Endothelial cell of umbilical vein (primary cell): ENCODE results near the gene HTT. TPM values are rescaled to one million over a fixed set of nuclear protein-coding genes. Genes with fewer than 3 reads are reported as not detected.

Experiments used
- BruUV-seq: library from RNA; stranded (reverse); fragments of 400-500 nt; replicated peaks from 2 replicates; lab custom pipeline; 2021; lab: Mats Ljungman, UMichigan
- CTCF ChIA-PET: fragments of 300-600, 350-600 bp; sonication (Branson Sonifier 250); formaldehyde crosslinking; loops from one replicate; lab custom pipeline; 2021; ENCODE audit warnings: antibody characterized with exemption, inconsistent platforms; lab: Charles Lee
- POLR2A ChIA-PET: fragments of 300-600, 350-600 bp; sonication (Branson Sonifier 250); formaldehyde crosslinking; loops from one replicate; lab custom pipeline; 2021; ENCODE audit warnings: antibody characterized with exemption, inconsistent platforms; lab: Charles Lee
- DNase-seq: peaks from one replicate; pipeline ENCODE4 v3.0.0-alpha.2; 2011; ENCODE audit warnings: low read depth, low spot score
- FAIRE-seq: peaks from 2 replicates; lab custom pipeline; 2011; peaks lifted over from hg19 to GRCh38; lab: Jason Lieb, UNC
- H2AFZ ChIP-seq: 2 replicates; pipeline ENCODE4 v1.6.0; 2012; ENCODE audit warnings: low read depth, low read length, control low read depth, inconsistent platforms
- H3K27ac ChIP-seq: 2 replicates; pipeline ENCODE4 v1.5.1; 2011; ENCODE audit warnings: low read depth, mild to moderate bottlenecking, control low read depth, low read length, moderate library complexity; ENCODE audit not compliant: insufficient read depth
- H3K27me3 ChIP-seq, 2 experiments: 2 replicates each; pipeline versions ENCODE4 v1.6.0 to v1.6.1; 2011; ENCODE audit warnings: low read length in 2 of 2, mixed read lengths in 1 of 2; ENCODE audit not compliant: control insufficient read depth in 2 of 2, insufficient read depth in 2 of 2
- H3K36me3 ChIP-seq, 2 experiments: 2 replicates in 1 of 2; 3 replicates in 1 of 2; pipeline ENCODE4 v1.5.1; 2011; ENCODE audit warnings: low read length in 2 of 2, mild to moderate bottlenecking in 1 of 2, moderate library complexity in 1 of 2; ENCODE audit not compliant: control insufficient read depth in 2 of 2, insufficient read depth in 2 of 2; ENCODE audit errors: extremely low read depth in 1 of 2
- H3K4me1 ChIP-seq: 3 replicates; pipeline ENCODE4 v1.5.1; 2011; ENCODE audit warnings: mild to moderate bottlenecking, low read length; ENCODE audit not compliant: control insufficient read depth, insufficient read depth; ENCODE audit errors: extremely low read depth
- H3K4me2 ChIP-seq: 2 replicates; pipeline ENCODE4 v1.6.1; 2011; ENCODE audit warnings: low read length, control low read depth, mixed read lengths; ENCODE audit not compliant: insufficient read depth
- H3K4me3 ChIP-seq, 3 experiments: fragments of 200-600 bp in 1 of 3; sonication (generic), shearing (Covaris generic) in 1 of 3; replicated peaks in 1 of 3; 2 replicates each; pipeline ENCODE4 v1.5.1; 2011 to 2016; ENCODE audit warnings: control low read depth in 3 of 3, low read length in 3 of 3, mild to moderate bottlenecking in 2 of 3, inconsistent platforms in 1 of 3, low read depth in 1 of 3, moderate library complexity in 1 of 3; ENCODE audit not compliant: insufficient read depth in 1 of 3
- H3K79me2 ChIP-seq: 2 replicates; pipeline ENCODE4 v1.6.0; 2012; ENCODE audit warnings: low read length, inconsistent platforms; ENCODE audit not compliant: control insufficient read depth, insufficient read depth
- H3K9ac ChIP-seq: replicated peaks from 2 replicates; pipeline ENCODE3; 2011; ENCODE audit warnings: low read length, control low read depth; ENCODE audit not compliant: insufficient read depth; ENCODE audit errors: extremely low read depth
- H3K9me1 ChIP-seq: replicated peaks from 3 replicates; pipeline ENCODE4 v1.6.0; 2011; ENCODE audit warnings: mild to moderate bottlenecking, low read length; ENCODE audit not compliant: control insufficient read depth, insufficient read depth; ENCODE audit errors: extremely low read depth
- H3K9me3 ChIP-seq: replicated peaks from 2 replicates; pipeline ENCODE4 v1.5.1; 2012; ENCODE audit warnings: low read length, inconsistent platforms; ENCODE audit not compliant: control insufficient read depth, insufficient read depth
- H4K20me1 ChIP-seq: replicated peaks from 2 replicates; pipeline ENCODE3; 2011; ENCODE audit warnings: mild to moderate bottlenecking, low read length; ENCODE audit not compliant: control insufficient read depth, insufficient read depth; ENCODE audit errors: extremely low read depth
- CTCF ChIP-seq, 2 donors: IDR thresholded peaks; 1 replicate in 1 of 2; 2 replicates in 1 of 2; pipeline ENCODE4 v1.5.1; 2011; ENCODE audit warnings: low read length in 2 of 2, mild to moderate bottlenecking in 2 of 2, moderate library complexity in 2 of 2, control low read depth in 1 of 2, inconsistent platforms in 1 of 2, low read depth in 1 of 2; ENCODE audit not compliant: insufficient read depth in 1 of 2; ENCODE audit errors: extremely low read depth in 1 of 2
- EZH2 ChIP-seq: IDR thresholded peaks from 2 replicates; pipeline ENCODE4 v1.6.1; 2012; ENCODE audit warnings: borderline replicate concordance, low read depth, mild to moderate bottlenecking, moderate library complexity, low read length, inconsistent platforms; ENCODE audit not compliant: severe bottlenecking
- FOS ChIP-seq: IDR thresholded peaks from 2 replicates; pipeline ENCODE4 v1.6.1; 2011; ENCODE audit warnings: mild to moderate bottlenecking, low read length, moderate library complexity, borderline replicate concordance; ENCODE audit not compliant: insufficient read depth
- GATA2 ChIP-seq: IDR thresholded peaks from 2 replicates; pipeline ENCODE4 v1.7.0; 2011; ENCODE audit warnings: low read depth, mild to moderate bottlenecking, moderate library complexity, mixed read lengths, low read length; ENCODE audit not compliant: insufficient read length, insufficient read depth
- JUN ChIP-seq: IDR thresholded peaks from 2 replicates; pipeline ENCODE4 v1.6.1; 2011; ENCODE audit warnings: borderline replicate concordance, low read depth; ENCODE audit not compliant: insufficient read length, insufficient read depth
- MAX ChIP-seq: IDR thresholded peaks from 2 replicates; pipeline ENCODE4 v1.6.1; 2011; ENCODE audit not compliant: insufficient read depth, insufficient read length
- MYC ChIP-seq: IDR thresholded peaks from one replicate; pipeline ENCODE4 v1.6.1; 2011; ENCODE audit warnings: mild to moderate bottlenecking, low read depth, low read length
- POLR2A ChIP-seq: IDR thresholded peaks from 2 replicates; pipeline ENCODE4 v1.6.1; 2012; ENCODE audit warnings: low read depth, mild to moderate bottlenecking, control low read depth, low read length
- POLR2AphosphoS5 ChIP-seq: IDR thresholded peaks from 2 replicates; pipeline ENCODE4 v1.6.1; 2012; ENCODE audit warnings: low read depth, mild to moderate bottlenecking, control low read depth, low read length, moderate library complexity; ENCODE audit not compliant: insufficient read depth
- dilution Hi-C: fragments of 300-500 bp; cut with MboI; formaldehyde crosslinking; loops from one replicate; pipeline ENCODE4 v1.15.0; 2019; ENCODE audit warnings: low sequenced_read_pairs; ENCODE audit not compliant: extremely low pct_ligation_motif_present
- intact Hi-C: fragments of 100-400 bp; cut with micrococcal nuclease; formaldehyde crosslinking; loops from one replicate; pipeline ENCODE4 v1.10.0; 2022
- polyA plus RNA-seq, 4 experiments: library from polyadenylated mRNA; depleted of rRNA in 3 of 4; stranded (reverse) in 3 of 4; unstranded in 1 of 4; fragments of >200 nt; gene quantifications; 2 replicates each; pipeline versions ENCODE4 v1.2.1 to v1.2.3, GENCODE V29; 2011 to 2012; ENCODE audit warnings: missing spikeins in 1 of 4
- total RNA-seq: library from RNA; stranded (reverse); gene quantifications from 2 replicates; pipeline ENCODE4 v1.2.3, GENCODE V29; 2021

Gene HTT
- total and polyA plus RNA-seq, 2 donors (not counting 3 experiments of a cell fraction or from before 2014, with no cell fraction given) = 15.7 to 61.2 TPM

- Histone ChIP-seq H3K9ac (no peak overlapping the region), H3K9me1 (no peaks in the 10 kb centered on the region), H3K79me2 (no peaks in the 10 kb centered on the region), H2AFZ (no peak overlapping the region), H3K4me1 (no peaks in the 10 kb centered on the region), H4K20me1 (no peaks in the 10 kb centered on the region), H3K4me2 (no peak overlapping the region), H3K9me3 (no peaks in the 10 kb centered on the region), H3K4me3 (no peak overlapping the region), H3K27me3 (peaks cover 0 to 2% of the 10 kb centered on the region in 2 experiments), H3K36me3 (no peaks in the 10 kb centered on the region), H3K27ac (no peak overlapping the region)
- no TSS peak for BruUV-seq
- dilution Hi-C loops (no loop called here), intact Hi-C loops (no loop called here)
- TF ChIP-seq EZH2 (no peak), POLR2AphosphoS5 (no peak), GATA2 (no peak), CTCF (IDR thresholded peaks at IDR 0.05; ENCODE audit: extremely low read depth in 1 of 2, insufficient read depth in 1 of 2, low read depth in 1 of 2, low read length in 2 of 2) (no peak), JUN (no peak), MYC (no peak), MAX (no peak), POLR2A (no peak), FOS (no peak)
- ChIA-PET CTCF (interaction anchor here (0.6 to 1.1 kb wide), 2 partner anchors 225 to 288 kb away, joined by 3 read pairs; no protein-coding TSS in a partner anchor), POLR2A (no interaction called here)
- DNase-seq = no peak
- no peak for FAIRE-seq
Observed at GRCh38 chr4:3255611-3256186, 181.2 kb downstream of the HTT start.
